GM19452 (cell line): ENCODE data around the gene ATP10B.

Experiments used
- ATAC-seq: cut with Tn5 transposase; IDR thresholded peaks from one replicate; pipeline ENCODE4 v1.9.1; 2021; ENCODE audit not compliant: unreplicated experiment

The ATP10B gene

GRCh38 chr5:160643616-160644240 lies 208.3 kb downstream of the ATP10B start:
- no peak for ATAC-seq

GRCh38 chr5:160641405-160641804 lies 210.6 kb downstream of the ATP10B start:
- no peak for ATAC-seq

GRCh38 chr5:160640406-160640805 lies 211.6 kb downstream of the ATP10B start:
- ATAC-seq: no peak

GRCh38 chr5:160638161-160638742 lies 213.8 kb downstream of the ATP10B start:
- ATAC-seq: no peak

- no peak for ATAC-seq
Measured at GRCh38 chr5:160637357-160638090, 214.5 kb downstream of the ATP10B start.

GRCh38 chr5:160635663-160636062 lies 216.3 kb downstream of the ATP10B start:
- ATAC-seq: no peak

GRCh38 chr5:160635046-160635445 lies 217.0 kb downstream of the ATP10B start:
- ATAC-seq: no peak

GRCh38 chr5:160629003-160629402 lies 223.0 kb downstream of the ATP10B start:
- ATAC-seq: no peak

- no peak for ATAC-seq
Measured at GRCh38 chr5:160628619-160628968, 223.4 kb downstream of the ATP10B start.

GRCh38 chr5:160627921-160628618 lies 223.9 kb downstream of the ATP10B start:
- no peak for ATAC-seq

- ATAC-seq: no peak
Measured at GRCh38 chr5:160626322-160626721, 225.7 kb downstream of the ATP10B start.

GRCh38 chr5:160621526-160621925 lies 230.5 kb downstream of the ATP10B start:
- no peak for ATAC-seq

- no peak for ATAC-seq
Measured at GRCh38 chr5:160620401-160620800, 231.6 kb downstream of the ATP10B start.

GRCh38 chr5:160619381-160619780 lies 232.6 kb downstream of the ATP10B start:
- no peak for ATAC-seq

GRCh38 chr5:160618286-160618685 lies 233.7 kb downstream of the ATP10B start:
- no peak for ATAC-seq

GRCh38 chr5:160616712-160617497 lies 235.1 kb downstream of the ATP10B start:
- no peak for ATAC-seq

GRCh38 chr5:160614136-160614535 lies 237.9 kb downstream of the ATP10B start:
- no peak for ATAC-seq

GRCh38 chr5:160605266-160605665 lies 246.7 kb downstream of the ATP10B start:
- ATAC-seq: no peak

GRCh38 chr5:160604484-160604883 lies 247.5 kb downstream of the ATP10B start:
- ATAC-seq: no peak

GRCh38 chr5:160602744-160603143 lies 249.3 kb downstream of the ATP10B start:
- ATAC-seq: no peak

GRCh38 chr5:160601046-160601445 lies 251.0 kb downstream of the ATP10B start:
- no peak for ATAC-seq
